Measurements from ENCODE around the gene TPRKB. TPM values are rescaled to one million over a fixed set of nuclear protein-coding genes. Genes with fewer than 3 reads are reported as not detected.
"Not testable (repeated sequence)": the region's sequence is repeated elsewhere in the genome, so short reads cannot be mapped to it uniquely, and the experiment has no call there.

The TPRKB gene
- total RNA-seq (2014; rRNA removed; shearing (Covaris generic); ENCODE audit: low replicate concordance): 48.1 and 60.8 TPM in 2 replicates

DNA sequence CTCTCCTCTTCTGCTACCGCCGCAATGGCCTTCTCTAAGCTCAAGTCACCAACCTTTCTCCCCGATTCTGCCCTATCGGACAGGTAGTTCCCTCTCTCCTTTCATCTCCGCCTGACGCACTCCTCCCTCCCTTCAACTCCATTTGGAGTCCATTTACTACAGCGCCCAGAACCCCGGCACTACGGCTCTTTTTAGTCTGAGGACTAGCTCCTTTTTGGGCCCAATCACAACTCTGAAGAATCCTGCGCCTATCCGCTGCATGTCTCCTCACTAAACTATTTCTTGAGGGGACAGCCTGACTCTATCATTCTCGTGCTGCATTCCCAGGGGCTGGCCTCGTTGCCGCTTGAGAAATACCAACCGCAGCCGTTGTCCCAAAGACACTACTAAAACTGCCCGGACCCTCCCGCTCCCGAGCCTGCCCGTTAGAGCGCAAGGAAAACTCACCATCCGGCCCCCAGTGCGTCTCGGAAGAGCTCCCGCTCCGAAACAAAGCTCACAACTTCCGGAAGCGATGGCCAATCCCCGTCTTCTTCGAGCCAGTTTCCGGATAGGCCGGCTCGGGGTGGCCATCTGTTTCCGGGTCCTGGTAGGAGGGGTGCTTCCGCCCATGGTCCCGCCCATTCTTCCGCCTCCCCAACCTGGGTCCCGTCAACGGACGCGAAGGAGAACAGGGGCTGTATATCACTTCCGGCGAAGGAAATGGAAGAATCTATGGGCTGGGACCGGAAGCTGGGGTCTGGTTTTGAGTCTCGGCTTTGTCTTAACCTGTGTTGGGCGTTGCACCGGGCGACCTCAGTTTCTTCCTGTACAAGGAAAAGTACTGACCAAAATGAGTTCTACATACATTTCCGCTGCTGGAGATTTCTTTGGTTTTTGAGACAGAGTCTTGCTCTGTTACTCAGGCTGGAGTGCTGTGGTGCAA lies at the start of gene TPRKB:
TSS of gene TPRKB (minus strand) at position 491 of the 925 bp plus-strand sequence. CDS start 2,776 bp downstream, outside the sequence.
- H3K4me3 ChIP-seq: peak within 1 kb of the TSS; percentile 96
- peak; percentile 98 for DNase-seq
- H3K27me3 ChIP-seq: no peaks in the 10 kb centered on the region

DNA sequence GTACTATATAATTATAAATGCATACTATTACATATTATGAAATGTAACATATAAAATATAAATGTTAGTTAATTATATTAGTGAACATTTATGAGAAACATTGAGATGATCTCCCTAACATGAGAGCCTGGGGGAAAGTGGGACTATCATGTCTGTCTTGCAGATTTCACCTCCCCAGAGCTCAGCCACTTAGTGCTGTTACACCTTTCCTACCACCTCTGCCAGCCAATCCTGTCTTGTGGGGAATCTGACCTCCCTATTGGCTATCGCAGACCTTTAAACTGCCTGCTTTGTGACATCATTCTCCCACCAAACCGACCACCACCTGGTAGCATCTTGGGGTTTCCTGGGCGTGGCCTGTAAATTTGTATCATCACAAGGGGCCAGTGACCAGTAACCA lies 46.7 kb upstream of the TPRKB start, which contains the start of gene C2orf78:
TSS of gene C2orf78 (plus strand) at position 301 of the 400 bp plus-strand sequence. CDS start 127 bp downstream, outside the sequence.
- DNase-seq, H3K36me3 ChIP-seq, H3K4me3 ChIP-seq, H3K9me3 ChIP-seq, H3K27me3 ChIP-seq: not testable (repeated sequence)

More for the DNA sequence above, at the start of gene TPRKB:
- no peaks in the 10 kb centered on the region for H3K9me3 ChIP-seq
- peaks cover 15% of the 10 kb centered on the region for H3K36me3 ChIP-seq

DNA sequence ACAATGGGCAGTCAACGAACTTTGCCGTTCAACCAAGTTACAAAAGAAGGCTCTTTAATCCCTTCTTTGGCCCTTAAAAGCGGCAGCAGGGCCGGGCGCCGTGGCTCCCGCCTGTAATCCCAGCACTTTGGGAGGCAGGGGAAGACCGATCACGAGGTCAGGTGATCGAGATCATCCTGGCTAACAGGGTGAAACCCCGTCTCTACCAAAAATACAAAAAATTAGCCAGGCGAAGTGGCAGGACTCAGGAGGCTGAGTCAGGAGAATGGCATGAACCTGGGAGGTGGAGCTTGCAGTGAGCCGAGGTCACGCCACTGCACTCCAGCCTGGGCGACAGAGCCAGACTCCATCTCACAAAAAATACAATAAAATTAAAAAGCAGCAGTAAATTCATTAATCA lies 46.3 kb upstream of the TPRKB start:
- not testable (repeated sequence) for H3K9me3 ChIP-seq, H3K27me3 ChIP-seq, H3K4me3 ChIP-seq, H3K36me3 ChIP-seq
- peak; percentile 56 for DNase-seq

DNA sequence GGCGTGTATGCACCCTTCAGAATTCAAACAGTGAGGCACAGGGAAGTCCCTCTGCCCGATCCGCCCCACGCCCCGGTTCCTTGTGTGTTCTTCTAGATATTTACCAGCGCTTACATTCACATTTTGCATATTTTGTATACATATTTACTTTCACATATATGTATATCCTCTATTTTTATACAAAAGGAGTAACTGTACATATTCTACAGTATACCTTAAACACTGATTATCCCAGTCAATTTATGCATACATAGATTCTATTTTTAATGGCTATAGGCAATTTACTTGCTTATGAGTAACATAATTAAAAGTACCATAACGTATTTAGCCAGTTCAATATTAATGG lies 43.1 kb upstream of the TPRKB start:
- Histone ChIP-seq H3K4me3 (peak overlapping the region; percentile 97), H3K9me3 (no peaks in the 10 kb centered on the region), H3K36me3 (peaks cover 13% of the 10 kb centered on the region), H3K27me3 (no peaks in the 10 kb centered on the region)
- DNase-seq: no peak

DNA sequence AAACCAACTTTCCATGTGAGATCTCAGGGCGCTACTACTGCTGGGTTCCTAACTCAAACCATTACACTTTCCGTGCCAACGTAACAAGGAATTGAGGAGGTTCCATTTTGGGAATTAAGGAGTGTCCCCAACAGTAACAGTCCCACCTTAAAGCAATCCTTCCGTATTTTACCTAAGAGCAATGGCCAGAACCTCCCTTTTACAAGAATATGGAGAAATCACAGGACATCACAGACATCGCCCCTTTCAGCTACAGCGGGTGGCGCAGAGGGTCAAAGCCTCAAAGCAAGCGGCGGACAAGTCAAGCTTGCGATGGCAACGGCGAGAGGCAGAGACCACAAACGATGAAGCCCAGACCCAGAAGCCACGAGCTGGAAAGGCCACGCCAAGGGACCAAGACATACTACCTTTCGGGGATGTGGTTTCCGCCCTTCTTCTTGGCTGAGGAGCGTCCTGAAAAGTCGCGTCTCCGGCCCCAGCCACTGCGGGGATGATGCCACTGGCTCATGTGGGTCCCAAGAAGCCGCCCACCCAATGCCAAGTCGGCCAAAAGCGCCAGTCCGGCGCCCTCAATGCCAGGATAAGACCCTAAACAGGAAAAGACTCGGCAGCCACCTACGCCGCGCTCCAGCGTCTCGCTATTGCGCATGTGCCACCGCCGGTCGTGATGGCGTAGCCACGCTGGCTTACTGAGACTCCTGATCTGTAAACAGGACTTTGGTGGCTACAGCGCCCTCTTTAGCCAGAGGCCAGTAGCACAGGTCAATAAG lies 42.5 kb upstream of the TPRKB start, which contains the start of gene DUSP11:
TSS of gene DUSP11 (minus strand) at position 637 of the 770 bp plus-strand sequence. CDS start at position 508, 129 bp downstream.
- Histone ChIP-seq H3K36me3 (peaks cover 17% of the 10 kb centered on the region), H3K4me3 (peak within 1 kb of the TSS; percentile 97), H3K9me3 (no peaks in the 10 kb centered on the region), H3K27me3 (no peaks in the 10 kb centered on the region)
- peak; percentile 91 for DNase-seq

DNA sequence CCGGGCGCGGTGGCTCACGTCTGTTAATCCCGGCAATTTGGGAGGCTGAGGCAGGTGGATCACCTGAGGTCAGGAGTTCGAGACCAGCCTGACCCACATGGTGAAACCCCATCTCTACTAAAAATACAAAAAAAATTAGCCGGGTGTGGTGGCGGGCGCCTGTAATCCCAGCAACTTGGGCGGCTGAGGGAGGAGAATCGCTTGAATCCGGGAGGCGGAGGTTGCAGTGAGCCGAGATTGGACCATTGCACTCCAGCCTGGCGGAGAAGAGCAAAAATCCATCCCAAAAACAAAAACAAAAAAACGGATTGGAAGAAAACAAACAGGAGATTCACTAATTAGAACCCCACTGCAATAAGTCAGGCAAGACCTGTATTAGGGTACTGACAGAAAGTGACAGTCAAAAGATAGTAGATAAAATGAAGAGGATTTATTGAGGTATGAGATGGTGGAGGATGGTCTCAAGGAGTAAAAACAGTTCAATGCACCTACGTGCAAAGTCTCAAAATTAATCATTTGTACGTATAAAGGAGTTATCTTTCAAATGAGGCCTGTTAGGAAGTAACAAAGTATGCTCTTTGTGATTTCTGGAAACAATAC lies 41.8 kb upstream of the TPRKB start:
- Histone ChIP-seq H3K36me3 (peaks cover 24% of the 10 kb centered on the region), H3K4me3 (peak overlapping the region; percentile 97)
- DNase-seq, H3K27me3 ChIP-seq, H3K9me3 ChIP-seq: not testable (repeated sequence)

DNA sequence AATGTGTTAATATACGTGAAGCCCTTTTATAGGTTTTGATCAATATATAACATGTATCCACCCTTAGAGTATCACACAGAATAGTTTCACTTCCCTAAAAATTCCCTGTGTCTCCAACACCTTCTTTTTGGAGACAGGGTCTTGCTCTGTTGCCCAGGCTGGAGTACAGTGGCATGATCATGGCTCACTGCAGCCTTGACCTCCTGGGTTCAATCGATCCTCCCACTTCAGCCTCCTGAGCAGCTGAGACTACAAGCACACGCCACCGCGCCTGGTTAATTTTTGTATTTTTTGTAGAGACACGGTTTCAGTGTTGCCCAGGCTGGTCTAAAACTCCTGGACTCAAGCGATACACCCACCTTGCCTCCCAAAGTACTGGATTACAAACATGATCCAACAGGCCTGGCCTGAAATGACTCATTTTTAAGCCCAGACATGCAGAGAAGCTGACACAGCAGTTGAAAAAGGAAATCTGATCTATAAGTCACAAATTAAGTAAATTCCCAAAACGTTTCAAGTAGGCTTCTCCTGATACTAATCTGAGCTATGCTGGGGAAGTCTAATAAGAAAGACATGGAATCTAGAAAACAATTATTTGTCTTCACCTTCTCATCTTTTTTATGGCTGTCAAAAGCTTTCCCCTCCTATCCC lies 39.8 kb upstream of the TPRKB start:
- Histone ChIP-seq H3K4me3 (no peak overlapping the region), H3K27me3 (no peaks in the 10 kb centered on the region), H3K36me3 (peaks cover 44% of the 10 kb centered on the region), H3K9me3 (no peaks in the 10 kb centered on the region)
- no peak for DNase-seq

DNA sequence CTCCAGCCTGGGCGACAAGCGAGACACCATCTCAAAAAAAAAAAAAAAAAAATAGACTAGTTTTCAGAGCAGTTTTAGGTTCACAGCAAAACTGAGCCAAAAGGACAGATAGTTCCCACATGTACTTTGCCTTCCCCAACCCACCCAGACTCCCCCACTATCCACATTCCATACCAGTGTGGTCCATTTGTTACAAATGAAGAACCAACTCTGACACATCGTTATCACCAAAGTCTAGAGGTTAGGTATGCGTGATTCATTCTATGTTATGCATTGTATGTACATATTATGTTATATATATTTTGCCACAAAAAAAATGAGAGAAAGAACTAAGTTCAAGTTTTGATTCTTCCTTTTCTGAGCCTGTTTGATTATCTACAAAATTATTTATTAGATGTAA lies 39.2 kb upstream of the TPRKB start:
- DNase-seq: no peak
- H3K9me3 ChIP-seq: no peaks in the 10 kb centered on the region
- peaks cover 45% of the 10 kb centered on the region for H3K36me3 ChIP-seq
- H3K27me3 ChIP-seq: no peaks in the 10 kb centered on the region
- no peak overlapping the region for H3K4me3 ChIP-seq

DNA sequence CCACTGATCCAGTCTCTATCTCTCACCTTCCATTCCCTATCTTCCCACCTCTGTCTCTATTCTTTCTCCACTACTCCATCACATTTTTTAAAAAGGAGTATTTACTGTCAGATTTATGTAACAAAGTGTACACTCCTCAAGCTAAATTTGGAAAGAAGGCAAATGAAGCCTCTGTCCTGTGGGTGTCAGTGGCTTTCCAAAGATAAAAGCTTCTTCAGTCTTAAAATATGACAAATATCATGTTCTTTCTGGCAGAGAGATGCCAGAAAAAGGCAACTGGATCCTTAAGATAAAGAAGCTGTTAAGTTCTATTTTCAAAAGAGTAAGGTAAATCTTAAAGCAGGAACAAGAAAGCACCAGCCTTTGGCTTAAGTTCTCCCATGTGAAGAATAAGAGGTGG lies 35.7 kb upstream of the TPRKB start:
- H3K27me3 ChIP-seq: no peaks in the 10 kb centered on the region
- no peak overlapping the region for H3K4me3 ChIP-seq
- DNase-seq: no peak
- no peaks in the 10 kb centered on the region for H3K9me3 ChIP-seq
- H3K36me3 ChIP-seq: peaks cover 60% of the 10 kb centered on the region

DNA sequence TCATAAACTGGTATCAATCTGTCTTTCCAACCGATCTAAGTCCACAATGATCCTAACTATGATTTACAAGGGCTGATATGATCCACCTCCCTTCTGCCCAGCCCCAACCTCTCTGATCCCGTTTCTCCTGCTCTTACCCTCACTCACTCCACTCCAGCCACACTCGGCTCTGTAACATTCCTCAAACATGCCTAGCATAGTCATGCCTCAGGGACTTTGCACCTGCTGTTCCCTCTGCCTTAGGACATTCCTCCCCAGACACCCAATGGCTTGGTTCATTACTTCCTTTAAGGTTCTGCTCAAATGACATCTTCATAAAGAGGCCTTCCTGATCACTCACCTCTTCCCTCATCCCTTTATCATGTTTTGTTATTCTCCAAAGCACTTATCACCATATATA lies 33.6 kb upstream of the TPRKB start:
- Histone ChIP-seq H3K9me3 (no peaks in the 10 kb centered on the region), H3K36me3 (peaks cover 64% of the 10 kb centered on the region), H3K27me3 (no peaks in the 10 kb centered on the region), H3K4me3 (no peak overlapping the region)
- no peak for DNase-seq

DNA sequence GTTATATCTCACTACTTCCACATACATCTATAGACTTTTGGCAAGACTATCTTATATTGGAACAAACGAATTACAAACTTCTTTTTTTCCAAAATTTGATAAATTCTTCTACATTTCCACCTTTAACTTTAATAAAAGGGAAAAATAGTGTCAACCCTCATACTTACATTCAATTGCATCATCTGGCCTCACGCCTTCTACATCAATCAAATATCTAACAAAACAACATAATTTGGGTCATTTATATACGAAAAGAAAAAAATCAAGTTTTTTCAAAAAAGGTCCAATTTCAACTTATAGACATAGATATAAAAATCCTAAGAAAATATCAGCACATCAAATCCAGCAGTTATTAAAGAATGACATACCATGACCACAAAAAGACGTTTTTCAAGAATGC lies 29.8 kb upstream of the TPRKB start:
- no peak for DNase-seq
- no peaks in the 10 kb centered on the region for H3K9me3 ChIP-seq
- H3K4me3 ChIP-seq: no peak overlapping the region
- no peaks in the 10 kb centered on the region for H3K27me3 ChIP-seq
- H3K36me3 ChIP-seq: peaks cover 58% of the 10 kb centered on the region

DNA sequence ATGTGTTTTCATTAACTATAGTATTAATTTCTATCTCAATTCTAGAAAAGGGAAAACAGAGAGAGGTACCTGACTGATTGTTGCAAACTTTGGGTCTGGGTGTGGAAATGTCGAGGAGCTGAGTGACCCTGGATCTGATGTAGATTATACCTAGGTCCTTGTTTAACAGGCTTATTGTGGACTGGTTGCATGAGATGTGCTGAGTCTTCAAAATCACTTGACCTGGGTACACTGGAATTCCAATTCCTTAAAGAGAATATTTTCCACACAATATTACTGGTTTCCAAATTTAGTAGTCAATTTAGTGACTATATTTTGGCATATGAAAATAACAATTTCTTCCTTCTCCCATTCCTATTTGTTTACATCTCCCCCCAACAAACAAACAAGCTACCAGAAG lies 29.2 kb upstream of the TPRKB start:
- Histone ChIP-seq H3K27me3 (no peaks in the 10 kb centered on the region), H3K9me3 (no peaks in the 10 kb centered on the region), H3K4me3 (no peak overlapping the region), H3K36me3 (peaks cover 60% of the 10 kb centered on the region)
- DNase-seq: no peak

DNA sequence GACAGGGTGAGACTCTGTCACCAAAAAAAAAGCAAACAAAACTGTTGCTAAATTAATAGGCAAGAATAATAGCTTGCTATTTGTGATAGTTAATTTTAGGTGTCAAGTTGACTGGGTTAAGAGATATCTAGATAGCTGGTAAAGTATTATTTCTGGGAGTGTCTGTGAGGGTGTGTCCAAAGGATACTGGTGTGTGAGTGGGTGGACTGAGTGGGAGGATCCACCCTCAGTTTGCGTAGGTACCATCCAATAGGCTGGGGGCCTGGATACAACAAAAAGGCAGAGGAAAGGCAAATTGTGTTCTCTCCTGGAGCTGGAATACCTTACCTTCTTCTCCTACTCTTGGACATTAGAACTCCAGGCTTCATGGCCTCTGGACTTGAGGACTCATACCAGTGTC lies 27.8 kb upstream of the TPRKB start:
- no peak for DNase-seq
- Histone ChIP-seq H3K36me3 (peaks cover 74% of the 10 kb centered on the region), H3K9me3 (no peaks in the 10 kb centered on the region), H3K27me3 (no peaks in the 10 kb centered on the region), H3K4me3 (no peak overlapping the region)

DNA sequence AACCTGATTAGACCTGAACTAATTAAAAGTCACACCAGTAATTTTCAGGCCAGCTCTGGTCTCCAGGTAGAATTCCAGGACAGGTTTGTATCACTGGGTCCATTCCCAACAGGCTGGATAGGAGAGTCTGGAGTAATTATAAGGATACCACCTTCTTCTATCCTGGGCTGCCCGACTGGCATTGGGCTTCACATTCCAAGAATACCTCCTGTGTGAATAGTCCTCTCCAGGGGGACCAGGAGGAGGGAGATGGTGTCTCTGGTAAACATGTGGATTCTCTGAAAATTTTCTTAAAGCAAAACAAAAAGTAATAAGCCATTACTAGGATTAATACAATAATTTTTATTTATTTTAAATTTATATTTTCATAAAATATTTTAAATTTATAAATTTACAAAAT lies 25.4 kb upstream of the TPRKB start:
- Histone ChIP-seq H3K4me3 (no peak overlapping the region), H3K27me3 (no peaks in the 10 kb centered on the region), H3K9me3 (no peaks in the 10 kb centered on the region), H3K36me3 (peaks cover 72% of the 10 kb centered on the region)
- DNase-seq: no peak

DNA sequence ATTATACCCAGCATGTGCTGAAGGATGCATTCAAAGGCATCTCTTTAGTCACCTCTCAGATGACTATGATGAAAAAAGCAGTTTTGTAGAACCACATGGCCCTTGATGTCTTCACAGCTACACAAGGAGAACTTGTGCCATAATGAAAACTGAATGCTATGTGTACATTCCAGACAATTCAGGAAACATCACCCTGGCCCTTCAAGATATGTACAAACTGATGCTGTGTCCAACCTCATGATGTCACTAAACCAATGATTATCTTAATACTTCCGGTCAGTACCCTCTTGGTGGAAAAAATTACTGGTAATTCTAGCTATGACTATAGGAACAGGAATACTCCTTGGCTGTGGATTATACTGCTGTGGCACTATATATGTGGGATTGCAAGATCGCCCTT lies 22.8 kb upstream of the TPRKB start:
- no peaks in the 10 kb centered on the region for H3K27me3 ChIP-seq
- no peak for DNase-seq

DNA sequence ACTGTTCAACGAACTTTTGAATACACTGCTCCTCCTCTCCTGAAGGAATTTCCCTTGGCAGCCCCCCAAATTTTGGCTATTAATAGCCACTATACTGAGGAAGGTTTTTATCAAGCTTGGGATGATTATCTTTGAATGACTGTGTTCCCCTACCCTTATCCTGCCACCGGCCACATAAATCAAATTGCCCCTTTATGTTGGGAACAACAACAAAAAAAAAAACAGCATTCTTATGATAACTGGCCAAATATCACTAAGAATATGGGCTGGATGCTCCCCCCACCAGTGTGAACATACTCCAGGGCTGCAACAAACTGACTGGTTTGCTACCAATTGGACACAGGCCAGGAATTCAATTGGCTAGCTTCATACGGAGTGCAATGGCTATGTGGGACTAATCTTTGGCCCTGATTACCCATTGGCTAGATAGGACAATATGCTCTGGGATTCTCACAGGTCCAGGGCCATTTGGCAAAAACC lies 22.2 kb upstream of the TPRKB start:
- H3K9me3 ChIP-seq: no peaks in the 10 kb centered on the region
- H3K4me3 ChIP-seq: no peak overlapping the region
- peaks cover 73% of the 10 kb centered on the region for H3K36me3 ChIP-seq
- DNase-seq: no peak
- H3K27me3 ChIP-seq: no peaks in the 10 kb centered on the region

More for the DNA sequence above, 22.8 kb upstream of the TPRKB start:
- H3K36me3 ChIP-seq: peaks cover 71% of the 10 kb centered on the region
- H3K9me3 ChIP-seq: no peaks in the 10 kb centered on the region
- H3K4me3 ChIP-seq: no peak overlapping the region
